ENCODE results near the gene MSLN.

GRCh38 chr16:807347-808084 is 47.0 kb downstream of the MSLN start:
- no peak for TF ChIP-seq CTCF (IDR thresholded peaks at IDR 0.05)
- TF ChIP-seq POLR2A (IDR thresholded peaks at IDR 0.05), result peak; percentile 72
